DMS53 (cell line): ENCODE data around the gene SLC2A1.
A peak's percentile ranks its signal among the peaks of the same experiment; 100 is the strongest.

Source experiments
- DNase-seq: peaks from one replicate; lab custom pipeline; 2025; lab: John Stamatoyannopoulos, UW

SLC2A1 gene

DNA sequence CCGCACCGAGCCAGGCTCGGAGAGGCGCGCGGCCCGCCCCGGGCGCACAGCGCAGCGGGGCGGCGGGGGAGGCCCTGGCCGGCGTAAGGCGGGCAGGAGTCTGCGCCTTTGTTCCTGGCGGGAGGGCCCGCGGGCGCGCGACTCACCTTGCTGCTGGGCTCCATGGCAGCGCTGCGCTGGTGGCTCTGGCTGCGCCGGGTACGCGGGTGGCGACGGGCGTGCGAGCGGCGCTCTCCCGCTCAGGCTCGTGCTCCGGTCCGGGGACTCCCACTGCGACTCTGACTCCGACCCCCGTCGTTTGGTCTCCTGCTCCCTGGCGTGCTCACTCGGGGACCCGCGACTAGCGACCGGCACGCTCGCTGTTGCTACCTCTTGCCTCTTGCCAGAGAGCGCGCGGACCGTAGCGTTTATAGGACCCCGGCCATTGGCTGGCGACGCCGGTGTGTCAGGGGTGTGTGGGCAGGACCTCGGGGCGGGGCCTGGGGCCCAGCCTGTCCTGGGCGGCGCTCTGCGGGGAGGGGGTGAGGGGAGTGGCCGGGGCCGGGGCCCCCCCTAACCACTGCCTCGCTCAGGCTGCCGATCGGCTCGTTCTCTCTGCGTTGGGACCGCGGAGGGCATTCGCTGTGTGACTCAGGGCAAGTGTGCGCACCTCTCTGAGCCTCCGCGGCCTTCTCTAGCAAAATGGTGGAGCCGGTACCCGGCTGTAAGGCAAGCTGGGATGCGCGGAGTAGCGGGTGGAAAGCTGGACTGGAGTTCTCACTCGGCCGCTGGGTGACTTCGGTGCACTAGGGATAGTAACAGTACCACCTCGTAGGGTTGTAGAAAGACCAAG lies at the start of gene SLC2A1:
SLC2A1 (minus strand) TSS at position 381 of the 832 bp plus-strand sequence; CDS start at position 164, 217 bp downstream.
- peak; percentile 98 for DNase-seq

DNA sequence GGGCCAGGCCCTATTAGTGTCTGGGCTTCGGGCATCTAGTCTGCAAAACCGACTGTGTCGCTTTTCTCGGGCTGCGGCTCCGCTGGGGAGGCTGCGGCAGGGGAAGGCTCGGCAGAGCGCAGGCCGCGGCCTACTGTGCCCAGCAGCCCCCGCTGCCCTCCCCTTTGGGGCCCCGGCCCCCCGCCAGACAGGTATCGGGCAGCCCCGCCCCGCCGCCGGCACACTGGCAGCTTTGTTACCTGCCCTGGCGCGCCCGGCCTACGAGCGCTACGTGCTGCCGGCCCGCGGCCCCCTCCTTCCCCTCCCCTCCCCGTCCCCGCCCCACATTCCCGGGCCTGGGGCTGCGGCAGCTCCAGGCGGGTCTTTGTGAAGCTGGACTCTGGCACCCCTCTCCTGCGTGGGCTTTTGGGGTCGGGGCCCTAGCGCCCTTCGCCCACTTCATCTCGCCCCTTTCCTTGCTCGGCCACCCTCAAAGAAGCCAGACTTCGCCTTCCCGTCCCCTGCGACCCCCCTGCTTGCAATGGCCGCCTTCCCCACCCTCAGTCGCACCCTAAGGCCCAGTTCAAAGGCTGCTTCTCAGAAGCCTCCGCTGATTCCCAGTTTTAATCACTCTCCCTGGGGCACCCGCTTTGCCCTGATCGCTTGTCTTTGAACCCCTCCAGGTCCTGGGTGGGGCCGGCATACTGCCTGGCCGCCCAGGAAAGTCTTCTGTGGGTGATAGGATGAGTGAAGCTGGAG lies 48.9 kb upstream of the SLC2A1 start:
- peak; percentile 52 for DNase-seq

DNA sequence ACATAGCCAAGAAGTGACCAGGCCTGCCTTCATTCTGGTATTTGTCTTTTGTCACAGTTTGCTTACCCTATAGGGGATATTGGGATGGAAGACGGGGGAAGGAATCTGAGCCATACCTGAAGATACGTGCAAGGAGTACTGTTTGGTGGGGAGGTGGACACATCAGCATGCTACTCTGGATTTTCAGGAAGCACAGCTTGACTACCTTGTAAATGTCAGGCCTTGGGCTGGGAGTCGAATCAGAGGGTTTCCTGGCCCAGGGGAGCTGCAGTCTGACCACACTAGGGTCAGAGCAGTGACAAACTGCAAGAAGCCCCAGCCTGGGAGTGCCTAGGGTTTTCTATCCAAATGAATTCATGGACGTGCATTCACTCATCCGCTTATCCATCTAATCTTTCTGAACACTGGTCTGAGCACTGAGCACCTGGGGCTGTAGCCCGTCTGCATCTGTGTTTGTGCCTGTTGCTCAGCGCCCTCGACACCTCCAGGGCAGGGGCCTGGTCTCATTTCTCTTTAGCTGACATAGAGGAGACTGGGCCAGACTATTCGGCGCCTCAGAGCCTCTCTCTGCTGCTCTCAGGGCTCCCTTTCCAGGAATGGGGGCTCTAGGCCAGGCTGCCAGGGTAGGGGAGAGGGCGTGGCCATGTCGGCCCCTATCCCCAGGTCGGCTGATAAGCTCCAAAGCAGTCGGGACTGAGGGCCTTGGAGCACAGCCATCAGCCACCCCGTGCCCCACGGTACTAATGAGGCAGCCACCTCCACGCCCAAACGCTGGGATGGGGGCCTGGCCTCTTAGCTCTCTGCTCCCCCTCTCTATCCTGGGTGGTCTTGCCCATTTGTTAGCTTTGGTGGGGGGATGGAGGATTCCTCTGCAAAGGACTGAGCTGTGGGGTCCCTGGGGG lies 47.0 kb upstream of the SLC2A1 start:
- no peak for DNase-seq

DNA sequence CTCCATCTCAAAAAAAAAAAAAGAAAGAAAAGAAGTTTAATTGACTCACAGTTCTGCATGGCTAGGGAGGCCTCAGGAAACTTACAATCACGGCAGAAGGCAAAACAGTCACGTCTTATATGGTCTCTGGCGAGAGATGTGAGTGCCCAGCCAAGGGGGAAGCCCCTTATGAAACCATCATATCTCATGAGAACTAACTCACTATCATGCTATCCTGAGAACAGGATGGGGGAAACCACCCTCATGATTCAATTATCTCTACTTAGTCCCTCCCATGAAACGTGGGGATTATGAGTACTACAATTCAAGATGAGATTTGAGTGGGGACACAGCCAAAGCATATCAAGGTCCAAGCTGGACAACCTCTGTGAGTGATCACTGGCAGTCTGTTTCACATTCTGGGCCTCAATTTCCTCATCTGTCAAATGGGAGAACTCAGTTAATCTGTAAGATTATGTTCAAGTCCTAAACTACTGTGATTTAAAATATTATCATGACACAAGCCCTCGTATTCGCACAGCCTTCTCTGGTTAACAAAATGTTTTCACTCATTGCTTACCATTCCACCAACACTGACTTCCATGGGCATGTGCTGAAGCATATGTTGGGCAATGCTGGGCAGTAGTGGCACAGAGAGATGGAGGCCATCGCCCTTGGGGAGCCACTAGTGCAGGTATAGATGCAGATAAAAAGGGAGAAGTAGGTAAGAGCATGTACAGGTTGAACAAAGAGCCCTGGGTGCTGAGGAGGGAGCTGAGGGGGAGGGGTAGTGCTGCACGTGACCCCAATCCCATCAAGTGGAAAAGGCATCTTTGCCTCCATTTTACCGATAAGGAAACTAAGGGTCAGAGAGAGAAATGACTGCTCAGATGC lies 46.2 kb upstream of the SLC2A1 start:
- no peak for DNase-seq

DNA sequence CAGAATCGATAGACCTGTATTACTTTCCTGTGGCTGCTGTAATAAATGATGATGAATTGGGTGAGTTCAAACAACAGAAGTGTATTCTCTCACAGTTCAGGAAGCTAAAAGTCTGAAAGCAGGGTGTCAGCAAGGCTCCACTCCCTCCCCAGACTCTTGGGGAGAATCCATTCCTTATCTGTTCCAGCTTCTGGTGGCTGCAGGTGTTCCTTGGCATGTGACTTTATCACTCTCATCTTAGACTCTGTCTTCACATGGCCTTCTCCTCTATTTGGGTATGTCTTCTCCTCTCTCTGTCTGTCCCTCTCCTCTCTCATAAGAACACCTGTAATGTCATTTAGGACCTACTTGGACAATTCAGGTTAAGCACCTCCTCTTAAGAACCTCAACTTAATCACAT lies 44.1 kb upstream of the SLC2A1 start:
- no peak for DNase-seq

GRCh38 chr1:43002116-43002515 lies 43.4 kb upstream of the SLC2A1 start:
- DNase-seq: no peak

DNA sequence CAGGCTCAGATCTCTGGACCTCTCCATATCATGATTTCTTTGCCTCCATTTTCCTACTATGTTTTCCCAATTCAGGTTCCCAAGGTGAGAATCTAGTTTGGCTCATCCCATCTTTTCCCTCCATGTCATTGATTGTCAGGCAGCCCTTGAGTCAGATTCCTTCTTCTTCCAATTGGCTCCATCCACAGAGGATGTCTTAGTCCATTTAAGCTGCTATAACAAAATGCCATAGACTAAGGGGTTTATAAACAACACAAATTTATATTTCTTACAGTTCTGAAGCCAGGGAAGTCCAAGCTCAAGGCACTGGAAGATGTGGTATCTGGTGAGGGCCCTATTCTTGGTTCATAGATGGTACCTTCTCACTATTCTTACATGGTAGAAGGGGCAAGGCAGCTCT lies 42.8 kb upstream of the SLC2A1 start:
- DNase-seq: no peak

- DNase-seq: no peak
Observed at GRCh38 chr1:43000271-43000670, 41.6 kb upstream of the SLC2A1 start.

- DNase-seq: no peak
Observed at GRCh38 chr1:42999308-42999707, 40.6 kb upstream of the SLC2A1 start.

- DNase-seq: no peak
Observed at GRCh38 chr1:42998386-42998785, 39.7 kb upstream of the SLC2A1 start.

DNA sequence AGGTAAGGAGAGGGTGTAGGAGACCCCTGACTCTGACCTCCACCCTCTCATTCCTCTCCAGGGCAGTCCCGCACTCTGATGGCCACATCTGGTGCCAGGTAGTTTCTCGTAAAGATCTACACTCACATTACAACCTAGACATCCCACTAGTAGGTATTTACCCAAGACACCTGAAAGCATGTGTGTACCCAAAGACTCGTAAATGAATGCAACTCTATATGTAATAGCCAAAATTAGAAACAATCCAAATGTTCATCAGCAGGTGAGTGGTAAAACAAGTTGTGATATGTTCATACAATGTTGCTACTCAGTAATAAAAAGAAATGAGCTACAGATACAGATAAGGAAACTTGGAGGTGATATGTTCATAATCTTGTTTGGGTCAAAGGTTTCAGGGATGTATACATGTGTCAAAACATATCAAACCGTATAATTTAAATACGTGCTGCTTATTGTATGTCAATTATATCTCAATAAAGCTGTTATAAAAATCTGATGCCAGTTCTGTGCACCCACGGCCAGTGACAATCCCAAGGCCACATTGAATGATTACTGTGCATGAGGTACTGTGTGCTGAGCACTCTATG lies 37.8 kb upstream of the SLC2A1 start:
- no peak for DNase-seq

GRCh38 chr1:42993502-42994136 lies 35.0 kb upstream of the SLC2A1 start:
- DNase-seq: peak; percentile 16

DNA sequence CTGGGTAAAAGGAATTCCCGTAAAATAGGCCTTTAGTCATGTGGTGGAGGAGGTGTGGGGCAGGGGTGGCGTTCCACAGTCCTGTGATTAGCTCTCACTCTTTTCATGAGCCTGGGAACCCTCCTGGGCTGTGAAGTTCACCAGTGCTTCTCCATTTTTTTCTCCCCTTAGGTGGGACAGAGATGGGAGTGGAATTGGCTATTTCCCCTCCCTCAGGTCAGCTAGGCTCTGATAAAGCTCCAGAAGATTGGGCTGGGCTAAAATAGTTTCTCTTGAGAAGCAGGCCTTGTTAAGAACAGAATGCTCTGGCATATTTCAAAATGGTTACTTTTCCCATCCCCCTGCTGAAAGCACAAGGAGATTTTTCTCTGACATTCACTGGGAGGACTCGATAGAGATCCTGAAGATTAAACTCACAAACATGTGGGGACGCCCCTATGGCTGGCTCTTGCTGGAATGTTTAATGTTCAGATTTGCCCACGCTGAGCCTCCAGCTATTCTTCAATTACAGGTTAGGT lies 33.4 kb upstream of the SLC2A1 start:
- no peak for DNase-seq

DNA sequence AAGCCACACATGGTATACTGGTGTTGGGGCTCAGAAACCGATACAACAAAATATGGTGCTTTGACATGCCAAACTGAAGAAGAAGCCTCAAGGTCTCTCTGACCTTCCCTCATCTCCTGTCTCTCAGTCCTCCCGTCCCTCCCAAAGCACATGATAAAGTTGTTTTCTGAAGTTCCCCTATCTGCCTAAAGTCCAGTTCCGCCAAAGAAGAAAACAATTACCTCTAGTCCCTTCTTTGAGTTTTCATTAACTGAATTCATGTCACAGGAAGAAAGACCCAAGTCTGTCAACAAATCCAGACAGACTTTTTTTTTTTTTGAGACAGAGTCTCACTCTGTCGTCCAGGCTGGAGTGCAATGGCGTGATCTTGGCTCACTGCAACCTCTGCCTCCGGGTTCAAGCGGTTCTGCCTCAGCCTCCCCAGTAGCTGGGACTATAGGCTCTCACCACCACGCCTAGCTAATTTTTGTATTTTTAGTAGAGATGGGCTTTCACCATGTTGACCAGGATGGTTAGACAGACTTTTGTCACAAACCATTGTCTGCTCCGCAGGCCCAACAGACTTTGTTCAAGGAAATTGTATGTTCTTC lies 32.2 kb upstream of the SLC2A1 start:
- DNase-seq: no peak

- DNase-seq: no peak
Observed at GRCh38 chr1:42983693-42984092, 25.0 kb upstream of the SLC2A1 start.

- DNase-seq: no peak
Observed at GRCh38 chr1:42983253-42983652, 24.6 kb upstream of the SLC2A1 start.

DNA sequence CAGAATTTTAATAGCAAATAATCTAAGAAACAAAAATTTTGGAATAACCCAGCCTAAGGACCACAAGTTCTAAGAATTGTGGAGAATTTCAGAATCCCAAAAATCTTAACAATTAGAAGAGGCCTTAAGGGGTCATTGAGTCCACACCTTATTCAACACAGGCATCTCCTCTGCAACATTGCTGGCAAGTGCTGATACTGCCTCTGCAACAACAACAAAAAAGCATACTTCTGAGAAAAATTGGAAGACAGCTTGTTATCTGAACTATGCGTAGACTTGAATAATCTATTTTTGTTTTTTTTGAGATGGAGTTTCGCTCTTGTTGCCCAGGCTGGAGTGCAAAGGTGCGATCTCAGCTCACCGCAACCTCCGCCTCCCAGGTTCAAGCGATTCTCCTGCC lies 24.0 kb upstream of the SLC2A1 start:
- DNase-seq: no peak

- no peak for DNase-seq
Observed at GRCh38 chr1:42981871-42982270, 23.2 kb upstream of the SLC2A1 start.

DNA sequence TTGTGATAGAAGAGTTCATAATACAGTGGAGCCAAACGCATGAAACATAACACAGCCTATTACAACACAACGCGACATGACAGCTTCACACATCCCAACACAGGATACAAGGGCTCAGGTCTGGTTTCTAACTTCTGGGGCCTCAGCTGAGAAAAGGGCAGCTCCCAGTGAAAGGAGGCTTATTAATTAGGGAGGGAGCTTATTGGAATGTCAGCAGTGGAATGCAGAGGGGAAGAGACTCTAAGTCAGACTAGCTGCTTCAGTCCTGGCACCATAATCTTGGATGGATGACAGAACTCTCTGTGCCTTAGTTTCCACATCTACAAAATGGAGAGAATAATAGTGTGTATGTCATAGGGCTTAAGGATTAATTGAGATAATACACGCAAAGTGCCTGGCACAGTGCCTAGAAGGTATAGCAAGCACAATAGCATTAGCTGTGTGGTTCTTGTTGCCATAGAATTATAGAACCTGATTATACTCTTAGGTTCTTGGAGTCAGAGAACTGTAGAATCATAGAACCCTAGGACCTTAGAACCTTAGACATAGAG lies 22.7 kb upstream of the SLC2A1 start:
- peak; percentile 17 for DNase-seq
